ENCODE measurements around the gene PKM. TPM values are rescaled to one million over a fixed set of nuclear protein-coding genes. Genes with fewer than 3 reads are reported as not detected.
A peak's percentile ranks its signal among the peaks of the same experiment; 100 is the strongest.

Gene PKM
- total and polyA plus RNA-seq, 9 of the 15 experiments (the other 6 are each of a cell fraction or from before 2014, with no cell fraction given) = 140 to 825 (median 383) TPM

GRCh38 chr15:72272213-72272996 is 41.4 kb upstream of the PKM start, which contains the start of gene PARP6 (continued):
- TF ChIP-seq E2F5 (CRISPR knock-in tag; IDR thresholded peaks at IDR 0.05) (0 out of 2 replicates have a peak, but pooled peaks have one; percentile 29), HNRNPLL (IDR thresholded peaks at IDR 0.05; ENCODE audit: low read depth, low read length, poor library complexity, severe bottlenecking) (peak; percentile 74), SMARCA5 (IDR thresholded peaks at IDR 0.05) (no peak), CLOCK (CRISPR knock-in tag; IDR thresholded peaks at IDR 0.05; ENCODE audit: borderline replicate concordance) (no peak), ATF1 (CRISPR knock-in tag; IDR thresholded peaks at IDR 0.05) (0 out of 2 replicates have a peak, but pooled peaks have one; percentile 47), ATF1 (tag; IDR thresholded peaks at IDR 0.05) (peak; percentile 93), ZNF57 (CRISPR knock-in tag; IDR thresholded peaks at IDR 0.05) (no peak), SAP30 (IDR thresholded peaks at IDR 0.05; ENCODE audit: borderline replicate concordance, insufficient read depth, low read depth, low read length, poor library complexity, severe bottlenecking) (peak; percentile 77), SIX5 (IDR thresholded peaks at IDR 0.05; ENCODE audit: borderline replicate concordance in 1 of 2, insufficient read depth in 1 of 2, low read depth in 1 of 2, low read length in 2 of 2) (0 out of 4 replicates have a peak, but pooled peaks of 1 of the 2 experiments have one; percentile 25), ZNF76 (CRISPR knock-in tag; IDR thresholded peaks at IDR 0.05; ENCODE audit: borderline replicate concordance) (no peak; the same call in 1 of the 2 replicates), RHOXF2B (CRISPR knock-in tag; conservative IDR thresholded peaks at IDR 0.05) (no peak), CREB3L1 (IDR thresholded peaks at IDR 0.05; ENCODE audit: borderline replicate concordance, low read depth) (peak; percentile 80; the same call in 1 of the 2 replicates), ESRRB (CRISPR knock-in tag; IDR thresholded peaks at IDR 0.05; ENCODE audit: borderline replicate concordance) (no peak), ZC3H8 (IDR thresholded peaks at IDR 0.05) (no peak), TCF7L2 (IDR thresholded peaks at IDR 0.05; ENCODE audit: low read depth, low read length) (no peak; the same call in 1 of the 2 replicates), GMEB1 (CRISPR knock-in tag; IDR thresholded peaks at IDR 0.05) (peak; percentile 88), CCNT2 (IDR thresholded peaks at IDR 0.05; ENCODE audit: borderline replicate concordance, extremely low read depth, insufficient read length, low read depth, low read length) (peak; percentile 79), CGGBP1 (CRISPR knock-in tag; IDR thresholded peaks at IDR 0.05) (no peak), ZNF780A (CRISPR knock-in tag; IDR thresholded peaks at IDR 0.05) (no peak)
